ENCODE results near the gene ZCCHC7. TPM values are rescaled to one million over a fixed set of nuclear protein-coding genes. Genes with fewer than 3 reads are reported as not detected.

The ZCCHC7 gene
- total RNA-seq, 4 donors from 2014 or later = 12.4 to 56.9 (median 17.7) TPM

GRCh38 chr9:37333288-37333687 is 212.9 kb downstream of the ZCCHC7 start:
- no peaks in the 10 kb centered on the region for H3K27me3 ChIP-seq
- no peak for DNase-seq
- H3K27ac ChIP-seq = no peak overlapping the region
- H3K36me3 ChIP-seq = no peaks in the 10 kb centered on the region
- no peaks in the 10 kb centered on the region for H3K4me1 ChIP-seq
- no peak overlapping the region for H3K4me3 ChIP-seq
- no peaks in the 10 kb centered on the region for H3K9me3 ChIP-seq
- TF ChIP-seq POLR2A (IDR thresholded peaks at IDR 0.05) = no peak
- no peak for TF ChIP-seq CTCF (IDR thresholded peaks at IDR 0.05)

GRCh38 chr9:37335238-37335637 is 214.9 kb downstream of the ZCCHC7 start:
- no peak for TF ChIP-seq POLR2A (IDR thresholded peaks at IDR 0.05)
- TF ChIP-seq CTCF (IDR thresholded peaks at IDR 0.05) = no peak
- DNase-seq = no peak

GRCh38 chr9:37336150-37336549 is 215.8 kb downstream of the ZCCHC7 start:
- TF ChIP-seq CTCF (IDR thresholded peaks at IDR 0.05) (no peak), POLR2A (IDR thresholded peaks at IDR 0.05) (no peak)
- Histone ChIP-seq H3K36me3 (no peaks in the 10 kb centered on the region), H3K27ac (no peak overlapping the region), H3K4me1 (no peaks in the 10 kb centered on the region), H3K9me3 (no peaks in the 10 kb centered on the region), H3K4me3 (no peak overlapping the region), H3K27me3 (no peaks in the 10 kb centered on the region)
- no peak for DNase-seq

More at GRCh38 chr9:37335238-37335637, 214.9 kb downstream of the ZCCHC7 start:
- no peak overlapping the region for H3K27ac ChIP-seq
- no peak overlapping the region for H3K4me3 ChIP-seq
- H3K4me1 ChIP-seq = no peaks in the 10 kb centered on the region
- no peaks in the 10 kb centered on the region for H3K27me3 ChIP-seq
- no peaks in the 10 kb centered on the region for H3K36me3 ChIP-seq
- H3K9me3 ChIP-seq = no peaks in the 10 kb centered on the region

- Histone ChIP-seq H3K27me3 (no peaks in the 10 kb centered on the region), H3K4me1 (no peaks in the 10 kb centered on the region), H3K4me3 (no peak overlapping the region), H3K27ac (peak overlapping the region in 1 of 4 donors; percentile 22), H3K36me3 (no peaks in the 10 kb centered on the region), H3K9me3 (no peaks in the 10 kb centered on the region)
- no peak for DNase-seq
- TF ChIP-seq POLR2A (IDR thresholded peaks at IDR 0.05) = no peak
- no peak for TF ChIP-seq CTCF (IDR thresholded peaks at IDR 0.05)
Observed at GRCh38 chr9:37337301-37337890, 217.0 kb downstream of the ZCCHC7 start.

- no peak for TF ChIP-seq CTCF (IDR thresholded peaks at IDR 0.05)
- no peak for TF ChIP-seq POLR2A (IDR thresholded peaks at IDR 0.05)
- Histone ChIP-seq H3K4me1 (no peaks in the 10 kb centered on the region), H3K9me3 (no peaks in the 10 kb centered on the region), H3K27me3 (no peaks in the 10 kb centered on the region), H3K27ac (no peak overlapping the region), H3K36me3 (no peaks in the 10 kb centered on the region), H3K4me3 (no peak overlapping the region)
- no peak for DNase-seq
Observed at GRCh38 chr9:37338218-37338617, 217.8 kb downstream of the ZCCHC7 start.

GRCh38 chr9:37339923-37340322 is 219.5 kb downstream of the ZCCHC7 start:
- Histone ChIP-seq H3K27ac (no peak overlapping the region), H3K4me3 (no peak overlapping the region), H3K9me3 (no peaks in the 10 kb centered on the region), H3K36me3 (no peaks in the 10 kb centered on the region), H3K27me3 (no peaks in the 10 kb centered on the region), H3K4me1 (no peaks in the 10 kb centered on the region)
- TF ChIP-seq POLR2A (IDR thresholded peaks at IDR 0.05) (no peak), CTCF (IDR thresholded peaks at IDR 0.05) (no peak)
- no peak for DNase-seq
